Cardiac fibroblast (primary cell): ENCODE measurements around the gene PRCC.
A peak's percentile ranks its signal among the peaks of the same experiment; 100 is the strongest.

Experiments
- DNase-seq, 2 donors: peaks; one replicate each; pipeline versions ENCODE4 v3.0.0 to v3.0.0-alpha.2; 2010; ENCODE audit warnings: low read depth in 2 of 2
- H3K4me3 ChIP-seq, 2 donors: replicated peaks in 1 of 2; 1 replicate in 1 of 2; 2 replicates in 1 of 2; pipeline ENCODE4 v1.5.1; 2011; ENCODE audit warnings: low read depth in 2 of 2, low read length in 2 of 2, mild to moderate bottlenecking in 2 of 2, moderate library complexity in 1 of 2
- CTCF ChIP-seq: IDR thresholded peaks from one replicate; pipeline ENCODE4 v1.5.1; 2011; ENCODE audit warnings: low read depth, mild to moderate bottlenecking, low read length, inconsistent platforms

The PRCC gene

GRCh38 chr1:156832434-156832833 lies 65.1 kb downstream of the PRCC start:
- TF ChIP-seq CTCF, result no peak
- no peak for DNase-seq
- no peak overlapping the region for H3K4me3 ChIP-seq

- TF ChIP-seq CTCF, result no peak
- H3K4me3 ChIP-seq, result no peak overlapping the region
- DNase-seq, result no peak
These were observed 66.3 kb downstream of the PRCC start for GRCh38 chr1:156833603-156834002.

GRCh38 chr1:156834322-156834721 lies 67.0 kb downstream of the PRCC start:
- no peak for TF ChIP-seq CTCF
- H3K4me3 ChIP-seq, result no peak overlapping the region
- no peak for DNase-seq

- no peak for TF ChIP-seq CTCF
- no peak for DNase-seq
- H3K4me3 ChIP-seq, result no peak overlapping the region
These were observed 68.8 kb downstream of the PRCC start for GRCh38 chr1:156836041-156836654.

- no peak for DNase-seq
- H3K4me3 ChIP-seq, result no peak overlapping the region
- no peak for TF ChIP-seq CTCF
These were observed 69.6 kb downstream of the PRCC start for GRCh38 chr1:156836892-156837291.

GRCh38 chr1:156838972-156839371 lies 71.6 kb downstream of the PRCC start:
- no peak overlapping the region for H3K4me3 ChIP-seq
- TF ChIP-seq CTCF, result peak; percentile 90
- peak; percentile 24 to 30 for DNase-seq
